Stimulated activated CD8-positive, alpha-beta memory T cell treated with anti-CD3 and anti-CD28 coated beads, Interleukin-15, amount 100 ng/mL, for 4 hours (primary cell): ENCODE results near the gene DCTN4.

Source experiments
- DNase-seq, 2 donors: peaks; one replicate each; pipeline ENCODE4 v3.0.0-alpha.2; 2020; ENCODE audit warnings: low read depth in 2 of 2

Gene DCTN4

DNA sequence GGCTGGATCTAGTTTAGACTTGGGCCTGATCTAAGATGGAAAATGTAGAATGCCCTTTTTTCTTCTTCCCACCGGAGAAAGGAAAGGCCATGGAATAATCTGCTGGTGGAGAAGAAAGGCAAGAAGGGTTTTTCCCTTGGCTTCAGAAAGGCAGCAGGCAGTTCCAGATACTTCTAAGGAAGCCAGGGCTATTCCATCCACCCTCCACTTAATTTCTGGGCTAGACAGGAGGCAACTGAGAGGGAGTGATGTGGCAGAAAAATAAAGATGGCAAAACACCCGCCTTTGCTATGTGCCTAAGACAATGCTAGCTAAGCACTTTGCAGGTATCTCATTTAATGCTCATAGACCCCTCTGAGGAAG is 87.9 kb downstream of the DCTN4 start:
- no peak for DNase-seq

DNA sequence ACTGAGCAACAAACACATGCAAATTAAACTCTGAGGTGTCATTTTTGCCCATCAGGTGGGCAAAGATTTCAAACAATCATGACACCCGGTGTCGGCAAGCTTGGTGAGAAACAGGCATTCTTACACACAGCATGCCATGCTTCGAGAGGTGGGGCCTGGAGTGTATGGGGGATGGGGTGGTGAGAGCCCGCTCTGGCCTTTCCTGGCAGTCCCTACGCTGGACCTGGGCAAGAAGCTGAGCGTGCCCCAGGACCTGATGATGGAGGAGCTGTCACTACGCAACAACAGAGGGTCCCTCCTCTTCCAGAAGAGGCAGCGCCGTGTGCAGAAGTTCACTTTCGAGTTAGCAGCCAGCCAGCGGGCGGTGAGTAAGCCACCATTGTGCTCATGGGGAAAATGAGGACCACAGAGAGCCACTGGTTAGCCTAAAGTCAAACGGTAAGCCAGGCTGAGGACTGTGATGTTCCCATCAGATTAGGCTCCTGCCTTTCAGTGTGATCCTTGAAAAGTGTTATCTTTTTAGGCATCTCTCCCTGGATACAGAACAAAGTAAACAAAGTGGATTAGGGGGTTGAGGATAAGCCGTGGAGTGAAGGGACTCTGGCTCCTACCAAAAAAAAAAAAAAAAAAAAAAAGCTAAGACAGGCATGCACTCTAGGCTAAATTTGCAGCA is 88.4 kb downstream of the DCTN4 start:
- no peak for DNase-seq

DNA sequence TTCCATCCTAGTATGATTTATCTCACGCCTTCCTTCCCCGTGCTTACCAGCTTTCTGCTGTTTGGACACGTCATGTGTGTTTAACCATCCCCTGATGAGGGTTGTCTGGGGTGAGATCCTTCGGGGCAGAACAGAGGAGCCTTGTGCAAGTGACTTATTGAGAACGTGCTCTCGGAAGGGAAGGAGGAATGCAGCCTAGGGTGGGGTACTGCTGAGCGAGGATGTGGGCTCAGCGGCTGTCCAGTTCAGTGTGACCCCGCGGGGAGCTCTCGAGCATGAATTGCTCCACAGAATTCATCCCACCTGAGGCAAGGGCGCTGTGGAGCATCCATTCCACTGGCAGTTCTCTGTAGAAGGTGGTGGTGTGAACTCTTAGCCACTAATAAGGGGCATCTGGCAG is 93.8 kb downstream of the DCTN4 start:
- no peak for DNase-seq

DNA sequence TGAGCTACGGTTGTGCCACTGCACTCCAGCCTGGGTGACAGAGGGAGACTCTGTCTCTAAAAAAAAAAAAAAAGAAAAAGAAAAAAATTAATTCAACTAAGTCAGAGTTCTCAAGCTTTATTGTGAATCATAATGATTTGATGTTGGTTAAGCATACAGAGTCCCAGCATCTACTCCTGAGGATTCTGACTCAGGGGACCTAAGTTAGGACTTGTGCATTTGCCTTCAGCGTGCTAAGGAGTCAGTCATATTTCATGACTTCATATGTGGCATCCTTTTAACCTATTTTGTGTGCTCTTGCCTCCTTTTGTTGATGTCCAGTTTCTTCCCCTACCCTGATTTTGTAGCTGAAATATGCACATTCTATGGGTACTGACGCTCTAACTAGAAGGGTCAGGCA is 94.9 kb downstream of the DCTN4 start:
- no peak for DNase-seq

DNA sequence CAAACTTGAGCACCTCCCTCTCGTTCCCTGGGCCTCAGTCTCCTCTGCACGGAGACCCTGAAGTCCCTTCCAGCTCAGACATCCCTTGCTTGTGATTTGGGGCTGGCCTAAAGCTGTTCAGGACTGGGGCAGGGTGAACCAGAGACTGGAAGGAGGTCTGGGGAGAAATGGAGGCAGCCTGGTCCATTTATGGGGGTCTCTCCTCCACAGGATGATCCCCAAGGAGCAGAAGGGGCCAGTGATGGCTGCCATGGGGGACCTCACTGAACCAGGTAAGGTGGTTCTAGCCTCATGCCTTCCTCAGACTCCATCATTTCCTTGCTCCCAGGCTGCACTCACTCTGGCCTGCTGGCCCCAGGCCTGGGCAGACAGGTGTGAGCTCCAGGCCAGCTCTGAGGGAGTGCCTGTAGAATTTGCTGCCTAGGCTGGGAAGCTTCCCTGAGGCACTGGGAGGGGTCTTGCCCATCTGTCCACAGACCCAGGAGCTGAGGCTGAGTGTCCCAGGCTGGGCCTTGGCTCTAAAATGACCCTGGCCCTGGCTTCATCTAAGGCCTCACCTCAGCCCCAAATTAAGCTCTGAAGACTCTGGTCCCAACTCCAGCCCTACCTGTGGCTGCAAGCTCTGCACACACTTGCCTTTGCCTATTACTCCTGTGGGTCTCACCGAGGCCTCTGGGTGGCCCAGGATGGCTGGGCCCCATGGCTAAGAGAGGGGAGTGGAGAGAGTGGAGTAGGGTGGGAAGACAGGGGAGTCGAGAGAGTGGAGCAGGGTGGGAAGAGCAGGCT is 95.9 kb downstream of the DCTN4 start:
- DNase-seq = no peak

DNA sequence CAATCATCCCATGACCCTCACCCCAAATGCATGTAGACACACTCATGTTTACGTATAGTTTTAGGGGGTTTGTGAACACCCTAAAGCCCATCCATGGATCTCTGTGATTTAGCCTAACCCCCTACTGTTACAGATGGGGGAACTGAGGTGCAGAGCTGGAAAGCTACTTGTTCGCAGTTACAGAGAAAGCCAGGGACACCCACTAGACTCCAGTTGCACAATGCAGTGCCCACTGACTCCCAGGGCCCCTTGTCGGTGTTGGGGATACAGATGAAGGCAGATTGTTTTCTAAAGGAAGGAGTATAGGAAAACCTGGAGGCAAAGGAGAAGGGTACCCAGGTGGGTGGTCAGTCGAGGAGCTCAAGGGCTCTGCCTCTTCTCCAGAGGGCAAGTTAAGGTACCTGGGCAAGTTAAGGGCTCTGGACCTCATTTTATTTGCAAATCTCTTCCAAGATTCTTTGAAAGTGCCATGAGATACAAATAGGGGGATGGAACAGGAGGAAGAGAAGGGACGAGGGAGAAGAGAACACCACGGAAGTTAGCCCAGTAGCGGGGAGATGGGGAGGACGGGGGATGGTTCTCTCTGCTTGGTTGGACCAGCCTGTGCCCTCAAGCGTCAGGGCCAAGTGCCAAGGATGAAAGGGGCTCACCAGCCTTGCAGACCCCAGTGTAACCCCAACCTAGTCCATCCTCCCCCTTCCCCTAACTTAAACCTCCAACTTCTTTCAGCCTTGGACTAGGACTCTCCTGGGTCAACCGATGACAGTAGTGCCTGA is 96.8 kb downstream of the DCTN4 start:
- DNase-seq = no peak

DNA sequence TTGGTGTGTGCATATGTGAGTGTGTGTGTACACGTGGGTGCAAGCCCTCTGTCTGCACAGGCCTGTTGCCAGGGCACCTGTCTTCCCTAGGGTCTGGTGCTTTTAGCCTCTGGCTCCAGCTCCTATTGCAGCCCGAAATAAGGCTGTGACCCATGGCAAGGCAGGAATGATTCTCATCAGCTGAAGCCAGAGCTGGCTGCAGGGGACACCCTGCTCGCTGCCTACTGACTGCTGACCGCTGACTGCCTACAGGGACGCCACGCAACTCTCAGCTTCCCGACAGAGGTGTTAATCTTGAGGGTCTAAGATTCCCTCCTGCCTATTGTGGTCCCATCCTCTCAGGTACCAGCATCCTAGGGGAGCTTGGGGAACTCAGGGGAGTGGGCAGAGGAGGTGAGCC is 97.7 kb downstream of the DCTN4 start, which contains the start of gene MYOZ3:
Gene MYOZ3 (plus strand): TSS at position 166 of the 400 bp plus-strand sequence. CDS start 1,691 bp downstream, outside the sequence.
- DNase-seq = no peak

DNA sequence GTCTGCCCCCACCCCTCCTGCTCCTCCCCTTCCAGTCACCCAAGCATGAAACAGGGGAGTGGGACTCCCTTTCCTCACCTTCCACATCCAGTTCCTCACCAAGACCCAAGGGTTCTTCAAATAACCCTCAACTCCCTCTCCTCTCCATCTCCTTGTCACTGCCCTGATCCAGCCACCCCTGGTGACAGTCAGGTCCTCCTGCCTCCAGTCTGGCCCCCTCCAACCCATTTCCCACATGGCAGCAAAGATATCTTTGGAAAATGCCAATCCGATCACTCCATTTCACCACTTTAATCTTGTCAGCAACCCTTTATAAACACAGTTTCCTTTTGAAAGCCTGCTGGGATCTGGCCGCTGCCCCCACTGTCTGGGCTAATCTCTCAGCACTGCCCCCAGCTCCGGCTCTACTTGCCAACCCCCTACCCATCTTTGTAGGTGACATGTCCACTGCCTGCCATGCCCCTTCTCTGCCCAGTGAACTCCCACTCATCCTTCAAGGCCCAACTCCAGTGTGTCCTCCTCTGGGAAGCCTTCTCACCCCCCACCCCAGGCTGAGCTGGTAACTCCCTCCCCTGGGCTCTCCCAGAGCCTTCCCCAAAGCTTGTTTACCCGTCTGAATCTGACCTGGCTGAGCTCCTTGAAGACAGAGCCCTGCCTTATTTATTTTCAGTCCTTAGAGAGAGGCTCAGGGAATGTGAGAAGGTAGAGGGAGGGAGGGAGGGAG is 98.5 kb downstream of the DCTN4 start:
- no peak for DNase-seq

DNA sequence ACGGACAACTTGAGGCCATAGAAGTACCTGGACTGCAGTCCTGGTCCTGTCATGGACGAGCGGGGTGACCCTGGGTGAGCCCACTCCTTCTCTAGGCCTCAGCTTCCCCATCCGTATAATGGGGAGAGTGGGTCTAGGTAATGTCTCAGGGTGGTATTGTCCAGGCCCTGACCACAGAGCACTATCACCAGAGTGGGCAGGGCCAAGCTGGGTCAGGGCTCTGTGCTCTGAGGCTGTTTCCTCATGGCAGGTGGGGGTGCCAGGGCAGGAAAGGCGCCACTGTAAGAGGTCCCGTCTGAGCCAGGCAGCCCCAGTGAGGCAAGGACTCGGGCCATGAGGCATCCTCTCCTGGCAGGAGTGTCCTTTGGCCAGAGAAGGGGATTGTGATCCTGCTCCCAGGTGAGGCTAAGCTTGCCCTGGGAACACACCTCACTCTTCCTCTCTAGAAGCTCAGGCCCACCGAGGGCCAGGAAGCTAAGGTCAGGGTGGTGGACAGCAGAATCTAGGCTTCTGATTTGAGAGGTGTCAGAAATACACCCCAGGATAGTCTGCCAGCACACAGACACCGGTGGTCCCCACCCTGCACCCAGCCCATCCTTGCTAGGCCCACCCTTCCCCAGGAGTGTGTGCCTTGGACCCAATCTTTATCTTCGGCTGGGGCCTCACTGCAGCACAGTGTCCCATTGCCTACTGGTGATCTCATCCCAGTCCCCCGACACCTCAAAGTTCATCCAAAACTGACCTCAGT is 99.3 kb downstream of the DCTN4 start:
- DNase-seq = no peak

DNA sequence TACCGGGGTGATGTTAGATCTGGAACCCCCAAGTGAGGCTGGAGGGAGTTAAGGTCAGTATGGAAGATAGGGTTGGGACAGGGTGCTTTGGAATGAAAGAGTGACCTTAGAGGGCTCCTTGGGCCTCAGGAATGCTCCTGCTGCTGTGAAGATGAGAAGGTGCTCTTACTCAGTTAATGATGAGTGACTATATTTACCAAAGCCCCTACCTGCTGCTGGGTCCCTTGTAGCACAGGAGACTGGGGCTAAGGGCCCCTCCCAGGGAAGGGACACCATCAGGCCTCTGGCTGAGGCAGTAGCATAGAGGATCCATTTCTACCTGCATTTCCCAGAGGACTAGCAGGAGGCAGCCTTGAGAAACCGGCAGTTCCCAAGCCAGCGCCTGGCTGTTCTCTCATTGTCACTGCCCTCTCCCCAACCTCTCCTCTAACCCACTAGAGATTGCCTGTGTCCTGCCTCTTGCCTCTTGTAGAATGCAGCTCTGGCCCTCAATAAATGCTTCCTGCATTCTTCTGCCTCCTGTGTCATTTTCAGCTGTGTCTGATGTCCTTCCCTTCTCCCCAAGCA is 100.0 kb downstream of the DCTN4 start:
- no peak for DNase-seq
